Fibroblast of lung (primary cell): ENCODE results near the gene ZNF646. TPM values are rescaled to one million over a fixed set of nuclear protein-coding genes. Genes with fewer than 3 reads are reported as not detected.

Experiments
- DNase-seq, 2 donors: peaks; one replicate each; pipeline versions ENCODE4 v3.0.0 to v3.0.0-alpha.2; 2010; ENCODE audit warnings: low read depth in 2 of 2
- H2AFZ ChIP-seq: 2 replicates; pipeline ENCODE4 v1.5.1; 2012; ENCODE audit warnings: low read length, control low read depth, inconsistent platforms
- H3K27ac ChIP-seq: 2 replicates; pipeline ENCODE4 v1.5.1; 2011; ENCODE audit warnings: low read length, control low read depth; ENCODE audit not compliant: insufficient read depth
- H3K27me3 ChIP-seq: 2 replicates; pipeline ENCODE4 v1.5.1; 2011; ENCODE audit warnings: mild to moderate bottlenecking, low read length; ENCODE audit not compliant: control insufficient read depth, insufficient read depth
- H3K36me3 ChIP-seq: 2 replicates; pipeline ENCODE4 v1.5.1; 2011; ENCODE audit warnings: low read length; ENCODE audit not compliant: control insufficient read depth, insufficient read depth
- H3K4me1 ChIP-seq: 2 replicates; pipeline ENCODE4 v1.5.1; 2011; ENCODE audit warnings: low read length; ENCODE audit not compliant: control insufficient read depth, insufficient read depth; ENCODE audit errors: extremely low read depth
- H3K4me2 ChIP-seq: 2 replicates; pipeline ENCODE4 v1.5.1; 2011; ENCODE audit warnings: low read length, control low read depth; ENCODE audit not compliant: insufficient read depth; ENCODE audit errors: extremely low read depth
- H3K4me3 ChIP-seq, 4 experiments: fragments of 200-600 bp in 1 of 4; sonication (generic) in 1 of 4; replicated peaks in 1 of 4; 2 replicates each; pipeline ENCODE4 v1.5.1; 2011 to 2016; ENCODE audit warnings: low read length in 4 of 4, low read depth in 3 of 4, mild to moderate bottlenecking in 3 of 4, control low read depth in 2 of 4, inconsistent platforms in 1 of 4, mixed read lengths in 1 of 4; ENCODE audit not compliant: insufficient read depth in 1 of 4; ENCODE audit errors: control extremely low read depth in 1 of 4
- H3K79me2 ChIP-seq: 2 replicates; pipeline ENCODE4 v1.5.1; 2012; ENCODE audit warnings: mild to moderate bottlenecking, low read length, inconsistent platforms; ENCODE audit not compliant: control insufficient read depth, insufficient read depth
- H3K9ac ChIP-seq: 2 replicates; pipeline ENCODE4 v1.5.1; 2011; ENCODE audit warnings: mild to moderate bottlenecking, low read length, control low read depth; ENCODE audit not compliant: insufficient read depth
- H3K9me3 ChIP-seq: 2 replicates; pipeline ENCODE4 v1.5.1; 2012; ENCODE audit warnings: low read depth, low read length; ENCODE audit not compliant: control insufficient read depth, insufficient read depth
- H4K20me1 ChIP-seq: 2 replicates; pipeline ENCODE4 v1.5.1; 2011; ENCODE audit warnings: low read length; ENCODE audit not compliant: control insufficient read depth, insufficient read depth; ENCODE audit errors: extremely low read depth
- CTCF ChIP-seq, 2 donors: IDR thresholded peaks in 1 of 2; conservative IDR thresholded peaks in 1 of 2; 1 replicate in 1 of 2; 2 replicates in 1 of 2; pipeline ENCODE4 v1.5.1; 2011 to 2012; ENCODE audit warnings: low read length in 2 of 2, control low read depth in 1 of 2, inconsistent platforms in 1 of 2, low read depth in 1 of 2, mild to moderate bottlenecking in 1 of 2
- EZH2 ChIP-seq: IDR thresholded peaks from 2 replicates; pipeline ENCODE4 v1.5.1; 2012; ENCODE audit warnings: low read length, control low read depth, mild to moderate bottlenecking; ENCODE audit errors: missing control alignments
- polyA plus RNA-seq, 2 donors: library from polyadenylated mRNA; depleted of rRNA in 1 of 2; stranded (reverse) in 1 of 2; unstranded in 1 of 2; fragments of >200 nt; gene quantifications; 2 replicates each; pipeline ENCODE4 v1.2.1, GENCODE V29; 2011 to 2012; ENCODE audit warnings: missing spikeins in 1 of 2
- total RNA-seq: library from RNA; depleted of rRNA; stranded (reverse); fragments of >200 nt; gene quantifications from 2 replicates; pipeline ENCODE4 v1.2.1, GENCODE V29; 2014

The ZNF646 gene
- total and polyA plus RNA-seq, 2 donors (not counting 1 experiment from before 2014, with no cell fraction given): 2.6 to 13.2 TPM

GRCh38 chr16:31109622-31110021 lies 35.4 kb downstream of the ZNF646 start:
- H3K4me2 ChIP-seq: peak overlapping the region; percentile 83
- H3K9ac ChIP-seq: no peak overlapping the region
- no peak overlapping the region for H3K27ac ChIP-seq
- no peak for DNase-seq
- TF ChIP-seq EZH2 (no peak), CTCF (conservative IDR thresholded peaks at IDR 0.05 in 1 of 2, IDR thresholded peaks at IDR 0.05 in 1 of 2; ENCODE audit: low read depth in 1 of 2, low read length in 2 of 2) (no peak)
- H3K27me3 ChIP-seq: no peaks in the 10 kb centered on the region
- H3K79me2 ChIP-seq: peaks cover 9% of the 10 kb centered on the region
- no peaks in the 10 kb centered on the region for H4K20me1 ChIP-seq
- no peaks in the 10 kb centered on the region for H3K9me3 ChIP-seq
- H3K36me3 ChIP-seq: peaks cover 19% of the 10 kb centered on the region
- no peak overlapping the region for H2AFZ ChIP-seq
- peak overlapping the region in 1 of 4 experiments; percentile 95 for H3K4me3 ChIP-seq
- H3K4me1 ChIP-seq: peaks cover 3% of the 10 kb centered on the region

- Histone ChIP-seq H3K9me3 (no peaks in the 10 kb centered on the region), H2AFZ (no peak overlapping the region), H3K9ac (no peak overlapping the region), H4K20me1 (no peaks in the 10 kb centered on the region), H3K27ac (no peak overlapping the region), H3K4me3 (peak overlapping the region in 1 of 4 experiments; percentile 95), H3K36me3 (peaks cover 19% of the 10 kb centered on the region), H3K4me1 (peaks cover 3% of the 10 kb centered on the region), H3K79me2 (peaks cover 9% of the 10 kb centered on the region), H3K27me3 (no peaks in the 10 kb centered on the region), H3K4me2 (no peak overlapping the region)
- TF ChIP-seq CTCF (conservative IDR thresholded peaks at IDR 0.05 in 1 of 2, IDR thresholded peaks at IDR 0.05 in 1 of 2; ENCODE audit: low read depth in 1 of 2, low read length in 2 of 2) (no peak), EZH2 (no peak)
- DNase-seq: no peak
These were observed 36.1 kb downstream of the ZNF646 start for GRCh38 chr16:31110106-31111034.

GRCh38 chr16:31111881-31112466 lies 37.8 kb downstream of the ZNF646 start:
- Histone ChIP-seq H3K27me3 (no peaks in the 10 kb centered on the region), H3K4me2 (no peak overlapping the region), H3K9me3 (no peaks in the 10 kb centered on the region), H3K36me3 (peaks cover 19% of the 10 kb centered on the region), H3K9ac (no peak overlapping the region), H3K79me2 (peaks cover 9% of the 10 kb centered on the region), H3K27ac (no peak overlapping the region), H2AFZ (no peak overlapping the region), H3K4me3 (no peak overlapping the region), H3K4me1 (no peaks in the 10 kb centered on the region), H4K20me1 (no peaks in the 10 kb centered on the region)
- no peak for DNase-seq
- no peak for TF ChIP-seq CTCF (conservative IDR thresholded peaks at IDR 0.05 in 1 of 2, IDR thresholded peaks at IDR 0.05 in 1 of 2; ENCODE audit: low read depth in 1 of 2, low read length in 2 of 2)
- TF ChIP-seq EZH2: no peak
